Epithelial cell of esophagus (primary cell): ENCODE results near the gene PRKG1.

Source experiments
- DNase-seq: peaks from one replicate; pipeline ENCODE4 v3.0.0; 2010; ENCODE audit warnings: low read depth
- H3K4me3 ChIP-seq: 2 replicates; pipeline ENCODE4 v1.5.1; 2011; ENCODE audit warnings: mild to moderate bottlenecking, low read length, control low read depth
- CTCF ChIP-seq: IDR thresholded peaks from 2 replicates; pipeline ENCODE4 v1.5.1; 2011; ENCODE audit warnings: low read depth, mild to moderate bottlenecking, low read length, control low read depth, inconsistent platforms; ENCODE audit not compliant: insufficient read depth; ENCODE audit errors: missing control alignments

PRKG1 gene

GRCh38 chr10:51300617-51301304 lies 226.5 kb downstream of the PRKG1 start:
- H3K4me3 ChIP-seq, result no peak overlapping the region
- no peak for TF ChIP-seq CTCF
- no peak for DNase-seq

- no peak for TF ChIP-seq CTCF
- no peak for DNase-seq
Measured at GRCh38 chr10:51301644-51302043, 227.4 kb downstream of the PRKG1 start.

GRCh38 chr10:51302316-51302715 lies 228.0 kb downstream of the PRKG1 start:
- no peak for TF ChIP-seq CTCF
- no peak for DNase-seq
- no peak overlapping the region for H3K4me3 ChIP-seq

More at GRCh38 chr10:51301644-51302043, 227.4 kb downstream of the PRKG1 start:
- H3K4me3 ChIP-seq, result no peak overlapping the region

- H3K4me3 ChIP-seq, result no peak overlapping the region
- peak; percentile 27 for DNase-seq
- no peak for TF ChIP-seq CTCF
Measured at GRCh38 chr10:51308116-51308515, 233.8 kb downstream of the PRKG1 start.

GRCh38 chr10:51311228-51311627 lies 236.9 kb downstream of the PRKG1 start:
- H3K4me3 ChIP-seq, result no peak overlapping the region
- TF ChIP-seq CTCF, result no peak
- DNase-seq, result no peak

GRCh38 chr10:51312817-51313216 lies 238.5 kb downstream of the PRKG1 start:
- no peak for TF ChIP-seq CTCF
- no peak overlapping the region for H3K4me3 ChIP-seq
- no peak for DNase-seq

- TF ChIP-seq CTCF, result no peak
- no peak for DNase-seq
Measured at GRCh38 chr10:51313251-51313650, 239.0 kb downstream of the PRKG1 start.

More at GRCh38 chr10:51313251-51313650, 239.0 kb downstream of the PRKG1 start:
- no peak overlapping the region for H3K4me3 ChIP-seq
